B cell (primary cell): ENCODE results near the gene KCNJ12. TPM values are rescaled to one million over a fixed set of nuclear protein-coding genes. Genes with fewer than 3 reads are reported as not detected.
"Not testable (repeated sequence)": the region's sequence is repeated elsewhere in the genome, so short reads cannot be mapped to it uniquely, and the experiment has no call there.

ENCODE experiments used
- ATAC-seq: fragments of 200-7000 bp; cut with Tn5 transposase; one replicate; pipeline ENCODE4 v1.10.0; 2021; ENCODE audit warnings: low read depth, mild to moderate bottlenecking, moderate number of reproducible peaks, moderate library complexity
- CTCF ChIA-PET: fragments of 350-600 bp; sonication (Branson Sonifier 250); formaldehyde crosslinking; loops from one replicate; lab custom pipeline; 2021; ENCODE audit warnings: antibody characterized with exemption, inconsistent platforms; lab: Charles Lee
- POLR2A ChIA-PET: fragments of 350-600 bp; sonication (Branson Sonifier 250); formaldehyde crosslinking; loops from one replicate; lab custom pipeline; 2021; ENCODE audit warnings: antibody characterized with exemption; lab: Charles Lee
- DNase-seq: peaks from one replicate; pipeline ENCODE4 v3.0.0; 2013
- H2AFZ ChIP-seq: 2 replicates; pipeline ENCODE4 v1.6.1; 2012; ENCODE audit warnings: mild to moderate bottlenecking, low read depth, low read length; ENCODE audit not compliant: insufficient read depth, poor library complexity, severe bottlenecking
- H3K27ac ChIP-seq, 2 donors: 1 replicate in 1 of 2; 2 replicates in 1 of 2; pipeline ENCODE4 v1.5.1; 2012 to 2013; ENCODE audit warnings: low read length in 2 of 2, mild to moderate bottlenecking in 2 of 2, moderate library complexity in 1 of 2
- H3K27me3 ChIP-seq, 4 experiments: fragments of 200-600 bp in 1 of 4; sonication (generic) in 1 of 4; replicated peaks in 1 of 4; 1 replicate in 2 of 4; 2 replicates in 2 of 4; pipeline versions ENCODE4 v1.6.1 to v1.7.0; 2013 to 2016; ENCODE audit warnings: low read length in 3 of 4, mild to moderate bottlenecking in 2 of 4, mixed read lengths in 1 of 4, moderate library complexity in 1 of 4; ENCODE audit not compliant: insufficient read depth in 4 of 4, control insufficient read depth in 3 of 4; ENCODE audit errors: control extremely low read depth in 1 of 4
- H3K36me3 ChIP-seq, 2 experiments: replicated peaks in 1 of 2; 1 replicate in 1 of 2; 2 replicates in 1 of 2; pipeline versions ENCODE4 v1.6.1 to v1.7.1; 2013; ENCODE audit warnings: low read length in 1 of 2; ENCODE audit not compliant: insufficient read depth in 2 of 2, control insufficient read depth in 1 of 2; ENCODE audit errors: control extremely low read depth in 1 of 2, extremely low read depth in 1 of 2
- H3K4me1 ChIP-seq, 2 donors: fragments of 200-600 bp in 1 of 2; sonication (generic) in 1 of 2; 1 replicate in 1 of 2; 2 replicates in 1 of 2; pipeline versions ENCODE4 v1.5.1 to v1.6.1; 2013 to 2017; ENCODE audit warnings: low read length in 2 of 2; ENCODE audit not compliant: control insufficient read depth in 2 of 2, insufficient read depth in 2 of 2
- H3K4me2 ChIP-seq: replicated peaks from 2 replicates; pipeline ENCODE3; 2012; ENCODE audit warnings: mild to moderate bottlenecking, low read depth, low read length; ENCODE audit not compliant: poor library complexity, severe bottlenecking
- H3K4me3 ChIP-seq, 5 experiments: fragments of 200-600 bp in 1 of 5; sonication (generic) in 1 of 5; 1 replicate in 3 of 5; 2 replicates in 2 of 5; pipeline versions ENCODE4 v1.5.1 to v1.7.0; 2011 to 2016; ENCODE audit warnings: low read length in 4 of 5, mild to moderate bottlenecking in 4 of 5, low read depth in 2 of 5, control low read depth in 1 of 5, moderate library complexity in 1 of 5; ENCODE audit not compliant: insufficient read depth in 1 of 5; ENCODE audit errors: control extremely low read depth in 1 of 5, extremely low read depth in 1 of 5
- H3K79me2 ChIP-seq: fragments of 200-600 bp; sonication (generic); one replicate; pipeline ENCODE4 v1.6.0; 2016; ENCODE audit warnings: low read length; ENCODE audit not compliant: control insufficient read depth, insufficient read depth
- H3K9ac ChIP-seq: fragments of 200-600 bp; sonication (generic); 2 replicates; pipeline ENCODE4 v1.6.1; 2017; ENCODE audit warnings: mild to moderate bottlenecking, low read length, moderate library complexity
- H3K9me3 ChIP-seq, 3 donors: one replicate each; pipeline versions ENCODE4 v1.6.1 to v1.7.1; 2013; ENCODE audit warnings: low read length in 2 of 3; ENCODE audit not compliant: control insufficient read depth in 2 of 3, insufficient read depth in 1 of 3; ENCODE audit errors: control extremely low read depth in 1 of 3
- H4K20me1 ChIP-seq: 2 replicates; pipeline ENCODE4 v1.6.0; 2012; ENCODE audit warnings: mild to moderate bottlenecking, low read length; ENCODE audit not compliant: insufficient read depth, control insufficient read depth, poor library complexity, severe bottlenecking
- H3K27ac Mint-ChIP-seq: one replicate; pipeline ENCODE4 v1.8.0; 2021; ENCODE audit warnings: mixed read lengths
- H3K27me3 Mint-ChIP-seq: one replicate; pipeline ENCODE4 v1.8.0; 2021; ENCODE audit warnings: mixed read lengths
- H3K4me1 Mint-ChIP-seq: one replicate; pipeline ENCODE4 v1.8.0; 2021; ENCODE audit warnings: mixed read lengths
- H3K4me3 Mint-ChIP-seq: one replicate; pipeline ENCODE4 v1.8.0; 2021; ENCODE audit warnings: mixed read lengths
- H3K9me3 Mint-ChIP-seq: one replicate; pipeline ENCODE4 v1.8.0; 2022; ENCODE audit warnings: mixed read lengths; ENCODE audit not compliant: insufficient read depth
- WGBS: methylation state at CpG from one replicate; pipeline ENCODE4 v1.1.5; 2013; ENCODE audit warnings: missing lambda C conversion rate; ENCODE audit not compliant: insufficient coverage; 5-methylcytosine and 5-hydroxymethylcytosine counted together
- intact Hi-C: fragments of 100-400 bp; cut with micrococcal nuclease; formaldehyde crosslinking; loops from one replicate; pipeline ENCODE4 v1.10.0; 2022
- polyA plus RNA-seq: library from polyadenylated mRNA; depleted of rRNA; stranded (reverse); fragments of >200 nt; gene quantifications from 2 replicates; pipeline ENCODE4 v1.2.3, GENCODE V29; 2012
- total RNA-seq, 2 donors: library from RNA; stranded (reverse); fragments of 120-200 nt in 1 of 2; gene quantifications; 1 replicate in 1 of 2; 2 replicates in 1 of 2; pipeline versions ENCODE4 v1.2.3 to v1.2.4, GENCODE V29; 2013 to 2022

The KCNJ12 gene
- total and polyA plus RNA-seq, 2 donors (not counting 1 experiment from before 2014, with no cell fraction given) = not detected

GRCh38 chr17:21406616-21407404 lies 30.7 kb downstream of the KCNJ12 start:
- H3K4me3 ChIP-seq, H3K27ac ChIP-seq, ATAC-seq, H3K4me3 Mint-ChIP-seq, H3K9ac ChIP-seq, POLR2A ChIA-PET, DNase-seq, intact Hi-C loops, H2AFZ ChIP-seq, CTCF ChIA-PET, H3K27ac Mint-ChIP-seq, H3K27me3 Mint-ChIP-seq, H3K79me2 ChIP-seq, H3K9me3 Mint-ChIP-seq, H3K27me3 ChIP-seq, H3K4me1 Mint-ChIP-seq, H4K20me1 ChIP-seq, H3K36me3 ChIP-seq, H3K4me1 ChIP-seq, H3K4me2 ChIP-seq: not testable (repeated sequence)
- WGBS = 88% methylated on average over 2 of the region's 5 CpGs
- H3K9me3 ChIP-seq = peaks cover 0 to 17% (median 0%) of the 10 kb centered on the region in 3 donors

GRCh38 chr17:21407752-21408151 lies 31.6 kb downstream of the KCNJ12 start:
- H3K4me3 ChIP-seq, POLR2A ChIA-PET, ATAC-seq, H3K4me3 Mint-ChIP-seq, CTCF ChIA-PET, H3K4me1 ChIP-seq, H3K4me2 ChIP-seq, H4K20me1 ChIP-seq, H3K9me3 Mint-ChIP-seq, H3K79me2 ChIP-seq, H3K9ac ChIP-seq, H3K27ac Mint-ChIP-seq, H3K27me3 Mint-ChIP-seq, intact Hi-C loops, H3K27me3 ChIP-seq, H2AFZ ChIP-seq, DNase-seq, H3K36me3 ChIP-seq, H3K4me1 Mint-ChIP-seq, H3K27ac ChIP-seq: not testable (repeated sequence)
- WGBS = no CpG with 5 or more reads among the region's 1 CpG
- H3K9me3 ChIP-seq = peaks cover 0 to 12% (median 0%) of the 10 kb centered on the region in 3 donors

GRCh38 chr17:21408224-21408623 lies 32.1 kb downstream of the KCNJ12 start:
- H3K79me2 ChIP-seq, H2AFZ ChIP-seq, H3K27ac ChIP-seq, H3K9me3 Mint-ChIP-seq, H3K4me3 ChIP-seq, H3K36me3 ChIP-seq, POLR2A ChIA-PET, DNase-seq, H3K4me3 Mint-ChIP-seq, H3K27ac Mint-ChIP-seq, H4K20me1 ChIP-seq, H3K4me1 Mint-ChIP-seq, ATAC-seq, H3K27me3 ChIP-seq, H3K9ac ChIP-seq, H3K27me3 Mint-ChIP-seq, H3K4me2 ChIP-seq, intact Hi-C loops, H3K4me1 ChIP-seq, CTCF ChIA-PET: not testable (repeated sequence)
- WGBS = 40% methylated on average over 1 of the region's 3 CpGs
- H3K9me3 ChIP-seq = peaks cover 0 to 12% (median 0%) of the 10 kb centered on the region in 3 donors

- POLR2A ChIA-PET, H3K9me3 ChIP-seq, H3K36me3 ChIP-seq, H2AFZ ChIP-seq, H3K4me1 Mint-ChIP-seq, H3K27ac ChIP-seq, intact Hi-C loops, H3K9ac ChIP-seq, DNase-seq, H3K4me1 ChIP-seq, CTCF ChIA-PET, H3K4me2 ChIP-seq, H3K79me2 ChIP-seq, H3K4me3 Mint-ChIP-seq, H3K27me3 Mint-ChIP-seq, H3K9me3 Mint-ChIP-seq, H4K20me1 ChIP-seq, H3K27me3 ChIP-seq, ATAC-seq, H3K4me3 ChIP-seq: not testable (repeated sequence)
- 81% methylated on average over 6 of the region's 7 CpGs for WGBS
- H3K27ac Mint-ChIP-seq = peak overlapping the region; percentile 2
These were observed 32.7 kb downstream of the KCNJ12 start for GRCh38 chr17:21408766-21409300.
